DOHH2 (cell line): ENCODE data around the gene KLK4.

Experiments
- H3F3A ChIP-seq: fragments of 200-600 bp; sonication (generic), shearing (Covaris generic); 2 replicates; pipeline ENCODE4 v1.6.0; 2016; ENCODE audit warnings: antibody characterized with exemption, mild to moderate bottlenecking; ENCODE audit not compliant: control insufficient read depth, insufficient read depth
- H3K27ac ChIP-seq: fragments of 200-600 bp; sonication (generic); 2 replicates; pipeline ENCODE4 v1.5.1; 2014; ENCODE audit warnings: low read depth, mild to moderate bottlenecking, low read length, moderate library complexity
- H3K27me3 ChIP-seq: fragments of 200-600 bp; sonication (generic); 2 replicates; pipeline ENCODE4 v1.6.1; 2014; ENCODE audit warnings: mild to moderate bottlenecking, low read length, mixed read lengths; ENCODE audit not compliant: control insufficient read depth
- H3K36me3 ChIP-seq: fragments of 200-600 bp; sonication (generic); 2 replicates; pipeline ENCODE4 v1.6.1; 2014; ENCODE audit warnings: mild to moderate bottlenecking, low read length, moderate library complexity, mixed read lengths; ENCODE audit not compliant: control insufficient read depth
- H3K4me1 ChIP-seq: fragments of 200-600 bp; sonication (generic); 2 replicates; pipeline ENCODE4 v1.6.1; 2014; ENCODE audit warnings: mild to moderate bottlenecking, low read length, mixed read lengths; ENCODE audit not compliant: control insufficient read depth
- H3K4me2 ChIP-seq: fragments of 200-600 bp; sonication (generic); 2 replicates; pipeline ENCODE4 v1.6.0; 2014; ENCODE audit warnings: mild to moderate bottlenecking, low read length, moderate library complexity
- H3K4me3 ChIP-seq: fragments of 200-600 bp; sonication (generic); 2 replicates; pipeline ENCODE4 v1.5.1; 2014; ENCODE audit warnings: mild to moderate bottlenecking, low read length, mixed read lengths
- H3K79me2 ChIP-seq: fragments of 200-600 bp; sonication (generic); 2 replicates; pipeline ENCODE4 v1.6.1; 2014; ENCODE audit warnings: mild to moderate bottlenecking, low read length, mixed read lengths; ENCODE audit not compliant: control insufficient read depth
- H3K9me2 ChIP-seq: fragments of 200-600 bp; sonication (generic); replicated peaks from 2 replicates; pipeline ENCODE4 v1.6.1; 2014; ENCODE audit warnings: mild to moderate bottlenecking, low read length, mixed read lengths; ENCODE audit not compliant: control insufficient read depth
- H3K9me3 ChIP-seq: fragments of 200-600 bp; sonication (generic); 2 replicates; pipeline ENCODE4 v1.6.1; 2014; ENCODE audit warnings: antibody characterized with exemption, low read length, mixed read lengths; ENCODE audit not compliant: control insufficient read depth, insufficient read depth
- H4K20me1 ChIP-seq: fragments of 200-600 bp; sonication (generic); 2 replicates; pipeline ENCODE4 v1.6.0; 2014; ENCODE audit warnings: low read depth, mild to moderate bottlenecking, antibody characterized with exemption, low read length, moderate library complexity; ENCODE audit not compliant: control insufficient read depth, insufficient read depth
- CTCF ChIP-seq: fragments of 200-600 bp; sonication (generic); IDR thresholded peaks from one replicate; pipeline ENCODE4 v1.5.1; 2014; ENCODE audit warnings: antibody characterized with exemption, mild to moderate bottlenecking, low read depth, low read length; ENCODE audit not compliant: poor library complexity, severe bottlenecking
- EZH2phosphoT487 ChIP-seq: fragments of 200-600 bp; sonication (generic); IDR thresholded peaks from 2 replicates; pipeline ENCODE4 v1.6.1; 2017; ENCODE audit warnings: borderline replicate concordance, mild to moderate bottlenecking, antibody characterized with exemption, low read length, moderate library complexity, mixed read lengths

The KLK4 gene

GRCh38 chr19:50952910-50953309 lies 41.7 kb upstream of the KLK4 start, which contains the start of gene KLK5:
KLK5 (minus strand) TSS chr19:50953038; CDS start chr19:50952657, 381 bp downstream.
- Histone ChIP-seq H3F3A (no peaks in the 10 kb centered on the region), H3K4me3 (no peak within 1 kb of the TSS), H3K4me2 (no peak within 1 kb of the TSS), H3K79me2 (no peaks in the 10 kb centered on the region), H3K27me3 (no peaks in the 10 kb centered on the region), H3K27ac (no peak within 1 kb of the TSS), H3K9me2 (no peaks in the 10 kb centered on the region), H3K9me3 (no peaks in the 10 kb centered on the region), H3K4me1 (no peaks in the 10 kb centered on the region), H4K20me1 (no peaks in the 10 kb centered on the region), H3K36me3 (no peaks in the 10 kb centered on the region)
- TF ChIP-seq EZH2phosphoT487 (no peak), CTCF (no peak)

- Histone ChIP-seq H3K27me3 (no peaks in the 10 kb centered on the region), H3K4me2 (no peak overlapping the region), H3K9me2 (no peaks in the 10 kb centered on the region), H4K20me1 (no peaks in the 10 kb centered on the region), H3K9me3 (no peaks in the 10 kb centered on the region), H3K79me2 (no peaks in the 10 kb centered on the region), H3K4me3 (no peak overlapping the region), H3F3A (no peaks in the 10 kb centered on the region), H3K36me3 (no peaks in the 10 kb centered on the region), H3K4me1 (no peaks in the 10 kb centered on the region), H3K27ac (no peak overlapping the region)
- no peak for TF ChIP-seq EZH2phosphoT487
Measured at GRCh38 chr19:50949861-50950260, 38.7 kb upstream of the KLK4 start.

GRCh38 chr19:50947123-50947522 lies 35.9 kb upstream of the KLK4 start:
- H3K9me2 ChIP-seq = no peaks in the 10 kb centered on the region
- no peak for TF ChIP-seq EZH2phosphoT487
- TF ChIP-seq CTCF = no peak
- no peaks in the 10 kb centered on the region for H3K36me3 ChIP-seq
- H3K27ac ChIP-seq = no peak overlapping the region
- no peaks in the 10 kb centered on the region for H3K79me2 ChIP-seq
- no peaks in the 10 kb centered on the region for H3K27me3 ChIP-seq
- H3K9me3 ChIP-seq = no peaks in the 10 kb centered on the region
- no peaks in the 10 kb centered on the region for H4K20me1 ChIP-seq
- no peak overlapping the region for H3K4me3 ChIP-seq
- no peaks in the 10 kb centered on the region for H3K4me1 ChIP-seq
- no peaks in the 10 kb centered on the region for H3F3A ChIP-seq
- no peak overlapping the region for H3K4me2 ChIP-seq

- no peaks in the 10 kb centered on the region for H3K79me2 ChIP-seq
- H4K20me1 ChIP-seq = no peaks in the 10 kb centered on the region
- no peak overlapping the region for H3K4me3 ChIP-seq
- no peak overlapping the region for H3K4me2 ChIP-seq
- no peaks in the 10 kb centered on the region for H3K9me2 ChIP-seq
- H3K27ac ChIP-seq = no peak overlapping the region
- no peaks in the 10 kb centered on the region for H3K36me3 ChIP-seq
- no peaks in the 10 kb centered on the region for H3K27me3 ChIP-seq
- H3K4me1 ChIP-seq = no peaks in the 10 kb centered on the region
- H3K9me3 ChIP-seq = no peaks in the 10 kb centered on the region
- TF ChIP-seq EZH2phosphoT487 = no peak
- no peak for TF ChIP-seq CTCF
- no peaks in the 10 kb centered on the region for H3F3A ChIP-seq
Measured at GRCh38 chr19:50944795-50945194, 33.6 kb upstream of the KLK4 start.
